ENCODE measurements around the gene GUCY2F.

Gene GUCY2F

GRCh38 chrX:109392895-109393294, 89.0 kb downstream of the GUCY2F start:
- DNase-seq = no peak

- no peak for DNase-seq
Observed at GRCh38 chrX:109390556-109390955, 91.3 kb downstream of the GUCY2F start.

- DNase-seq = no peak
Observed at GRCh38 chrX:109389917-109390316, 92.0 kb downstream of the GUCY2F start.

DNA sequence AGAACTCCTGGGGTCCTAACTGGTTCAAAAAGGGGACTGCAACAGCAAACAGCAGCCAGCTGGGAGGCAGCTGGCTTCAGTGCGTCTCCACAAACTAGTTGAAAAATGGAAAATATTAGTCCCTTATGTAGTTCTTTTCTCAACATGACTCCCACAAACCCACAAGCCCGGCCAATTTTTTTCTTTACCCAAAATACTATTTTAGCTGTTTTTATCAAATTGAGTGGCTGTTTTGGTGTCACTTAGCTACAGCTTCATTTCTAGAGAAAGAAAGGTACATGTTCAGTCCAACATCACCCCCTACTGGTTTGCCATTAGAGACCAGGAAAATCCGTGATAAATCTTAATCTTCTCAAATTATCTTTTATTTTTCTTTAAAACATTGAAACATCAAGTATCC, 97.2 kb downstream of the GUCY2F start:
- DNase-seq = no peak

DNA sequence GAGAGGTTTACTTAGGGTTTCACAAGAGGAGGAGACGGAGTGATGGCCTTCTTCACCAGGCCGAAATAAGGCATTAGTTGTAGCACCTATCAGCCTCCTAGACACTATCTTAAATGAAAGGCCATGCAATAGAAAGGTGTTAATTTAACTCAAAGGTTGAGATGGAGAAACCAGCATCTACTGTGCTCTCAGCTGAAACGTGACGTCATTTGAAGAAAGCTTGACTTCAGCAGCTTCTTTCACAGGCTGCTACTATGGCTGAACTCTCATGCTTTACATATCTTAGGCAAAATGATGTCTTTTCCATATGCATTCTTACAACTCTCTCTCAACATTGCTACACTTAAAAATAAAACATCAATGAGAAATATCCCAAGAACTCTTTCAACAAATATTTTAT, 99.6 kb downstream of the GUCY2F start:
- no peak for DNase-seq

- DNase-seq = no peak
Observed at GRCh38 chrX:109378281-109378680, 103.6 kb downstream of the GUCY2F start.

GRCh38 chrX:109374262-109374960, 107.5 kb downstream of the GUCY2F start:
- DNase-seq = no peak

DNA sequence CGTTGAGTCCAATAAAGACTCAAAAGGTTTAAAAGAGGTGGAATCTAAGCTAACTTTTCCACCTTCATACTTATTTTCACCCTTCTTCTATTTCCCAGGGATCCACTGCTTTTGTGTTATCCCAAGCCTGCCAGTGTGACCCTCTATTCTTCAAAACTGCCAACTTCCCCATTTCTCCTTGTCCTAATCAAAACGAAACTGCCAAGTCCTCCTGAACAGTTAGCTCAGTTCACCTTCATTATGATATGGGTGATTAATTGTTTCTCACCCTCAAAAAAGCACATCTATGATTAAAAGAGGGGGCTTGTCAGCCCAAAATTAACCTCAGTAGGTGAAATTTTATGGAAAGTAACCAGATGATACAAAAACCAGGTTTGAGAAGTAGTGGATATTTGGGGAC, 108.4 kb downstream of the GUCY2F start:
- DNase-seq = no peak

DNA sequence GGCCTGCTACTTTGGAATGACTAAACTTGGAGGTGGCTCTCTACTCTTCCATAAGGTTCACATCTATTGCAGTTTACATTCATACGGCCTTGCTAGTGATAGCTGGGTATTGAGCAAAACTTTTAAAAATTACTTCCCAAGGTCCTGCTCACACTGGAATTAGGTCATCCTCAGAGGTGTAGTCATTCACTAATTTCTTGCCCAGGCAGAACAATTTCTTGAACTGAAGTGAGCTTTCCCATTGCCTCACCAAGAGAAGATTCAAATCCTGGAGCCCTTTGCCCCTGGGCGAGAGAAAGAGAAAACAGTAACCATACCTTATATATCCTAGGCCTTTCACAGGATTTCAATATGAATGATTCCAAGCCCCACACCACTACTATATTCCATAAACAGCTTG, 109.2 kb downstream of the GUCY2F start:
- DNase-seq = no peak

GRCh38 chrX:109372291-109372690, 109.6 kb downstream of the GUCY2F start:
- no peak for DNase-seq

DNA sequence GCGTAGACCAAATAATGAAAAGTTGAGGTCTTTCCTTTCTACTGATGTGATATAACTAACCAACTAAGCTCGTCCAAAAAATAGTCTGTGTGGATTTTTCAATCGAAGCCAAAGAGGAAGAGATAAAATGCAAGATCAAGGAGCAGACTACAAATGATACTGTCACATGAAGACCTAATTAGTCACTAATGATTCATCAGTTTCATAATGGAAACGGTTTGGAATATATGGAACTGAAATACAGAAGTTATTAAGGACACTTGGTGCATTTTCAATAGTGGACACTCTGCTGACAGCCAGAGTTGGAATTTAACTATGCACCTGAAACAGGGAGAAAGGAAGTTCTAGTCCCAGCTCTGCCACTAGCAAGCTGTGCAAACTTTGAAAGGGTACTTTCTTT, 119.8 kb downstream of the GUCY2F start:
- DNase-seq = no peak

DNA sequence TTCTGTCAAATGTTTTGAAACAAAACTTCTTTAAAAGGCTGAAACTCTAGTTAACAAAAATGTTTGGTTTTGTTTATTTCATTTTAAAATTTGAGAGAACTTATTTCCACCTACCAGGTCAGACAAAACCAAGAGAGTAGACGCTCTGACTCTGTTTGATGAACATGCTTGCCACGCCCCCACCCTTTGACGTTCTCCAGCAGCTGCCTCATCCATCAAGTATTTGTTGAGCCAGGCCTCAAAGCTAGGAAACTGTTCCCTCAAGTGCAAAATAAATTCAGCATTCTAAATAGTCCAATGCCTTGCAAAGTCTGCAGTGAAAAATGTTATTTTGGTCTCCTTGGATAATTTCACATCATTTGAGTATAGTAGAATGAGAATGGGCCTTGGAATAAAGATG, 121.6 kb downstream of the GUCY2F start:
- no peak for DNase-seq

- no peak for DNase-seq
Observed at GRCh38 chrX:109357706-109358105, 124.2 kb downstream of the GUCY2F start.

DNA sequence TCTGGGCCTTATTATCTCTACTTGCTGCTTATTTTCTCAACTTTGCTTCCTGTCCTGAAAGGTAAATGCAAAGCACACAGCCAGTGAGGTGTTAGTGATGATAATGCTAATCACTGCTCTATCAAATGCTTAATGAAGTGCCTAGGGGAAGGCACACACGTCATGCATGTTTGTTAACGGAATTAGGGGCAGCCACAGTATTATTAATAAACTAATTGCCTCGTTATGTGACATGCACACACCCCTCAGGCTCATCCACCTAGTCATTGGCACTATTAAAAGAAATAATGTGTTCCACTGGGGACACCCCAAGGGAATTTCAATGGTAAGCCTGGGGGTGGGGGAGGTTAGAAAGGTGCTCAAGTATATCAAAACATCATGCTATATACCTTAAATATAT, 125.2 kb downstream of the GUCY2F start:
- DNase-seq = no peak

DNA sequence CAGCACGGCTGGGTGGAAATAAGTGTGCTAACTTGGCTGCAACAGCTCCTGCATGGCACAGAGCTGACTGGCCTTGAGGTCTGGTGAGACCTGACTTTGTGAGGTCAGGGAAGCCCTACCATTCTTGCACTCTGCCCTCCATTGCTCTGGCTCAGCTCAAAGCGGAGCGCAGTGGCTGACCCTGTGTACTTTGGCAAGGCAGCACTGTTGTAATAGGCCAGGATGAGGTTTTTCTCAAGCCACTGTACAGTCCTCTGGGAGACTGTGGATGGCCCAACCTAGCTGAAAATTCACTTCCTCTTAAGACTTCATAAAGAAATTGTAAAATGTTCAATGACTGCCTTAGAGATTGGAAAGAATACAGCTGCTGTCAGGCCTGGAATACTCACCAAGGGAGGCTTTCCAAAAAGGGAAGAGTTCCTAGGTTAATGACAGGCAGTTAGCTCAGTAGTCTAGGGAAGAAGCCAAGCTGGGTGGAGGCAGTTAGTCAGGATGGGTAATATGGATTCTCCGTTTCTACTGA, 129.8 kb downstream of the GUCY2F start:
- no peak for DNase-seq

DNA sequence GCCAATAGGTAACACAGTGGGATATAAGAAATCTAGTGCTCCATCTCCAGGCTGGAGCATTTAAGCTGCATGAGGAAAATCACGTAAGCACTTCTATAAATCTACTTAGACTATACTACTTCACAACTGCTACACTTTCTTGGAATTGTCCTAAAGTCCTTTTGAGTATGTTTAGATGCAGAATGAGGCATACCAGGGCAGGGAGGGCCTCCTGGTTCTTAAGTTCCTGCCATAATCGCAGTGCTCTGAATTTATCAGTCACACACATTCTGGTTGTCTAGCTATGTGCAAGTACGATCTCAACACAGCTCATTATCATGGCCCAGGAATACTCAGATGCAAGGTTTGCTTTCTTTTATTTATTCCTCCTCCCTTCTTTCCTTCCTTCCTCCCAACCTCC, 130.3 kb downstream of the GUCY2F start:
- DNase-seq = no peak

GRCh38 chrX:109350551-109350950, 131.3 kb downstream of the GUCY2F start:
- DNase-seq = no peak

GRCh38 chrX:109350051-109350450, 131.8 kb downstream of the GUCY2F start:
- DNase-seq = no peak

DNA sequence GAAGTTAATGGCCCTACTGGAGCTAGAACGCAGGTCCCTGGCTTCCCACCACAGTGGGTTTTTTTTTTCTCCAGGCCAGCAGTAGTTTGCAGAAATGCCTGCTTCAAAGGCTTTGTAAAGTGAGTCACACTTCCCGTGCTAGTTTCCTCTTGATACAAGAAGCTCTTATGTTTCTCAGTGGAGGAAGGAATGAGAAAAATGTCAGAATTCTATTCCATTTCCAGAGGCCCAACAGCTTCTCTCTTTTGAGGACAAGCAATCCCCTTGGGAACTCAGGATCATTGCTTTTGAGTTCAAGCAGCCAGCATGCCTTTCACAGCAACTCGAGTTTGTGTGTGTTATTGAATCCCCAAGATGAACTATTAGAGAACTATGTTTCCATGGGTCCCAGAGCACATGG, 134.3 kb downstream of the GUCY2F start:
- no peak for DNase-seq

- no peak for DNase-seq
Observed at GRCh38 chrX:109346491-109346890, 135.4 kb downstream of the GUCY2F start.

- no peak for DNase-seq
Observed at GRCh38 chrX:109345856-109346255, 136.0 kb downstream of the GUCY2F start.

GRCh38 chrX:109344678-109345077, 137.2 kb downstream of the GUCY2F start:
- DNase-seq = no peak

DNA sequence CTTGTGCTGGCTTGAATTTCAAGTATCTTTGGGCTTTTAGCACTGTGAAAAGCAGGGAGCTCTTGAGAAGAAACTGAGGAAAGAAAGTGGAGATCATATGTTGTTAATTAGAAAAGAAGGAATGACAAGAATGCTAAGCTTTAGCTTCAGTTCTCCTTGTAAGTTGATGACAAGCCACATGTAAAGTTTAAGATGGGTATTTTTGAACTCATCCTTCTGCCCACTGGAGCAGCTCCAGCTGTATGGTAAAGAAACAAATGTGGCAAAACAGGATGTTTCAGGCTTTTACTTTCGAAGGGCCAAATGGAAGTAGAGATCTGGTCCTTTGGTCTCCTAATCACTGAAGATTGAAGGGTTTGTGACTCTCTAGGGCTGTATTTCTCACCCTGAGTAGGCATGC, 137.8 kb downstream of the GUCY2F start:
- DNase-seq = no peak

- no peak for DNase-seq
Observed at GRCh38 chrX:109343671-109344070, 138.2 kb downstream of the GUCY2F start.

DNA sequence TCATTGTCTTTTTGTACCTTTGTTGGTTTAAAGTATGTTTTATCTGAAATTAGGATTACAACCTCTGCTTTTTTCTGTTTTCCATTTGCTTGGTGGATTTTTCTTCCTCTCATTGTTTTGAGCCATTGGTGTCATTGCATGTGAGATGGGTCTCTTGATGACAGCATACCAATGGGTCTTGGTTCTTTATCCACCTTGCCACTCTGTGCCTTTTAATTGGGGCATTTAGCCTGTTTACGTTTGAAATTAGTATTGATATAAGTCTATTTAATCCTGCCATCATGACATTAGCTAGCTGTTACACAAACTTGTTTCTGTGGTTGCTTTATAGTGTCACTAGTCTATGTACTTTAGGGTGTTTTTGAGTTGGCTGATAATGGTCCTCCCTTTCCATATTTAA, 145.7 kb downstream of the GUCY2F start:
- no peak for DNase-seq
